Transverse colon (tissue), 4 donors: Measurements from ENCODE around the gene SVIP. TPM values are rescaled to one million over a fixed set of nuclear protein-coding genes. Genes with fewer than 3 reads are reported as not detected.

Experiments used
- DNase-seq: peaks from one replicate; pipeline ENCODE4 v3.0.0-alpha.2; 2019
- H3K27ac ChIP-seq, 4 donors: fragments of 200-600 bp; sonication (generic); 2 replicates each; pipeline ENCODE4 v1.5.1; 2016 to 2018; ENCODE audit warnings: inconsistent platforms in 4 of 4
- H3K27me3 ChIP-seq: fragments of 200-600 bp; sonication (generic); 2 replicates; pipeline ENCODE4 v1.5.1; 2017; ENCODE audit warnings: inconsistent platforms
- H3K36me3 ChIP-seq, 4 donors: fragments of 200-600 bp; sonication (generic); 2 replicates each; pipeline ENCODE4 v1.5.1; 2017 to 2019; ENCODE audit warnings: inconsistent platforms in 4 of 4
- H3K4me1 ChIP-seq, 4 donors: fragments of 200-600 bp; sonication (generic); 2 replicates each; pipeline ENCODE4 v1.5.1; 2017 to 2020; ENCODE audit warnings: inconsistent platforms in 4 of 4
- H3K4me3 ChIP-seq, 4 donors: fragments of 200-600 bp; sonication (generic); 1 replicate in 1 of 4; 2 replicates in 3 of 4; pipeline versions ENCODE4 v1.5.1 to v1.6.1; 2017 to 2019; ENCODE audit warnings: inconsistent platforms in 4 of 4
- H3K9me3 ChIP-seq, 2 donors: fragments of 200-600 bp; sonication (generic); 2 replicates each; pipeline ENCODE4 v1.5.1; 2017 to 2019; ENCODE audit warnings: inconsistent platforms in 2 of 2
- CTCF ChIP-seq, 5 experiments: fragments of 200-600 bp in 3 of 5; fragments of 450-650 bp in 2 of 5; sonication (generic) in 3 of 5; IDR thresholded peaks; 1 replicate in 2 of 5; 2 replicates in 3 of 5; pipeline ENCODE4 v1.5.1; 2016 to 2017; ENCODE audit warnings: antibody characterized with exemption in 5 of 5, inconsistent platforms in 3 of 5, mild to moderate bottlenecking in 2 of 5, moderate library complexity in 1 of 5
- EP300 ChIP-seq: sonication (generic); formaldehyde crosslinking; IDR thresholded peaks from one replicate; pipeline ENCODE4 v1.6.1; 2017; ENCODE audit warnings: antibody characterized with exemption, low read depth
- POLR2A ChIP-seq: fragments of 450-650 bp; IDR thresholded peaks from one replicate; pipeline ENCODE4 v1.6.1; 2016; ENCODE audit warnings: antibody characterized with exemption, mild to moderate bottlenecking, moderate library complexity
- POLR2AphosphoS5 ChIP-seq, 3 donors: sonication (generic); formaldehyde crosslinking; IDR thresholded peaks; one replicate each; pipeline ENCODE4 v1.6.1; 2016; ENCODE audit warnings: antibody characterized with exemption in 3 of 3
- WGBS, 2 donors: methylation state at CpG; one replicate each; pipeline ENCODE4 v1.1.5; 2018; ENCODE audit warnings: low coverage in 1 of 2; 5-methylcytosine and 5-hydroxymethylcytosine counted together
- in situ Hi-C, 4 donors: fragments of 200-750 bp; cut with MboI; loops; one replicate each; pipeline versions ENCODE4 v1.15.0 to v1.15.1; 2017; ENCODE audit warnings: low sequenced_read_pairs in 3 of 4, low pct_ligation_motif_present in 1 of 4, low pct_unique_long_range_greater_than_20kb in 1 of 4
- intact Hi-C: fragments of 100-400 bp; cut with DNase I; formaldehyde crosslinking; loops from one replicate; pipeline ENCODE4 v1.15.1; 2023; ENCODE audit warnings: low total_unique reads
- total RNA-seq, 4 donors: library from RNA; depleted of rRNA; stranded (reverse); fragments of >200 nt; gene quantifications; one replicate each; pipeline ENCODE4 v1.1.0, GENCODE V29; 2016

SVIP gene
- total RNA-seq, 4 donors from 2014 or later: 1.00 to 14.0 (median 9.9) TPM

- H3K36me3 ChIP-seq: no peaks in the 10 kb centered on the region
- intact Hi-C loops (no loop called here), in situ Hi-C loops (no loop called here)
- WGBS, 2 donors: 82 to 90% methylated on average over 1 of the region's 1 CpG
- TF ChIP-seq EP300 (no peak), POLR2AphosphoS5 (IDR thresholded peaks at IDR 0.05) (no peak), CTCF (IDR thresholded peaks at IDR 0.05) (no peak), POLR2A (no peak)
- H3K27ac ChIP-seq: no peak overlapping the region
- no peaks in the 10 kb centered on the region for H3K9me3 ChIP-seq
- no peaks in the 10 kb centered on the region for H3K27me3 ChIP-seq
- no peak overlapping the region for H3K4me3 ChIP-seq
- DNase-seq: no peak
- no peaks in the 10 kb centered on the region for H3K4me1 ChIP-seq
Observed at GRCh38 chr11:22846726-22847125, 17.1 kb upstream of the SVIP start.

GRCh38 chr11:22832315-22833015, 2.9 kb upstream of the SVIP start:
- no peak for TF ChIP-seq POLR2A
- no peak for TF ChIP-seq CTCF (IDR thresholded peaks at IDR 0.05)
- no peak for TF ChIP-seq EP300
- TF ChIP-seq POLR2AphosphoS5 (IDR thresholded peaks at IDR 0.05): no peak
- H3K36me3 ChIP-seq: no peaks in the 10 kb centered on the region
- no peaks in the 10 kb centered on the region for H3K9me3 ChIP-seq
- in situ Hi-C loops (no loop called here), intact Hi-C loops (no loop called here)
- no peak for DNase-seq
- 77 to 86% methylated on average over 3 of the region's 3 CpGs for WGBS, 2 donors
- peaks cover 6 to 22% (median 12%) of the 10 kb centered on the region in 4 donors for H3K4me1 ChIP-seq
- H3K27me3 ChIP-seq: no peaks in the 10 kb centered on the region
- H3K27ac ChIP-seq: no peak overlapping the region
- H3K4me3 ChIP-seq: no peak overlapping the region

GRCh38 chr11:22830082-22830414, 447 bp upstream of the SVIP start:
- in situ Hi-C loops (no loop called here), intact Hi-C loops (no loop called here)
- Histone ChIP-seq H3K9me3 (no peaks in the 10 kb centered on the region), H3K4me1 (peaks cover 6 to 24% (median 12%) of the 10 kb centered on the region in 4 donors), H3K36me3 (peaks cover 0 to 13% (median 0%) of the 10 kb centered on the region in 4 donors), H3K27me3 (no peaks in the 10 kb centered on the region), H3K4me3 (peak overlapping the region in 3 of 4 donors; percentile 86 to 95 (median 91)), H3K27ac (peak overlapping the region; percentile 26 to 93 (median 57))
- 6 to 9% methylated on average over 2 to 4 of the region's 4 CpGs for WGBS, 2 donors
- TF ChIP-seq POLR2A (no peak), EP300 (no peak), POLR2AphosphoS5 (IDR thresholded peaks at IDR 0.05) (no peak), CTCF (IDR thresholded peaks at IDR 0.05) (no peak)
- no peak for DNase-seq

GRCh38 chr11:22828373-22828772, 1.2 kb downstream of the SVIP start:
- H3K27me3 ChIP-seq: no peaks in the 10 kb centered on the region
- peaks cover 6 to 24% (median 12%) of the 10 kb centered on the region in 4 donors for H3K4me1 ChIP-seq
- DNase-seq: no peak
- no peak overlapping the region for H3K27ac ChIP-seq
- H3K9me3 ChIP-seq: no peaks in the 10 kb centered on the region
- intact Hi-C loops (no loop called here), in situ Hi-C loops (no loop called here)
- H3K4me3 ChIP-seq: no peak overlapping the region
- 58 to 61% methylated on average over 6 of the region's 6 CpGs for WGBS, 2 donors
- peaks cover 0 to 13% (median 0%) of the 10 kb centered on the region in 4 donors for H3K36me3 ChIP-seq
- no peak for TF ChIP-seq POLR2AphosphoS5 (IDR thresholded peaks at IDR 0.05)
- no peak for TF ChIP-seq EP300
- TF ChIP-seq POLR2A: no peak
